ENCODE data around the gene FBXW12.
A peak's percentile ranks its signal among the peaks of the same experiment; 100 is the strongest.
"Not testable (repeated sequence)": the region's sequence is repeated elsewhere in the genome, so short reads cannot be mapped to it uniquely, and the experiment has no call there.

FBXW12 gene

DNA sequence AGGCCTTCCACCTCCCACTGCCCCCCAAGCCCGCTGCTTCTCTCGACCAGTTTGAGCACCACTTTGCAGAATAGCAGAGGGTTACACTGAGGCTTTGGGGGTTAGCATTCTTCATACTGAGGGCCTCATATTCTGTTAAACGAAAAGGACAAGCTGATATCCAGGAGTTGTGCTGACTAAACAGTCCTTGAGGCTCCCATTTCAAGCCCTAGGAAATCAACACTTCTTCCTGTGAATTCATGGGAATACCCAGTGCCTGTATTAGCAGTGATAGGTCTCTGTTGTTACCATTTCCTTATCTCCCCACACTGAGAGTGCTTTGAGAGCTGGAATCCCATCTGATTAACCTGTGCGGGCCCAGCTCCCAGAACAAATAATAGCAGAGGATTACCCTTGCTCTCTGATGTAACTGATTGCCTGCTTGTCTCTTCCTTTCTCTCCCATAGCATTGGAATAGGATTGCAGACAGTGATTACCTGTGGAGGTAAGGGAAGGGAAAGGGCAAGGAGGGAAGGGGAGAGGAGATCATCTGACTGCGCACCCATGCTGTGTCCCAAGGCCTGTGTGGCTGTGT, 930 bp downstream of the FBXW12 start:
- no peak for DNase-seq (ENCODE audit: low read depth in 2 of 2)

DNA sequence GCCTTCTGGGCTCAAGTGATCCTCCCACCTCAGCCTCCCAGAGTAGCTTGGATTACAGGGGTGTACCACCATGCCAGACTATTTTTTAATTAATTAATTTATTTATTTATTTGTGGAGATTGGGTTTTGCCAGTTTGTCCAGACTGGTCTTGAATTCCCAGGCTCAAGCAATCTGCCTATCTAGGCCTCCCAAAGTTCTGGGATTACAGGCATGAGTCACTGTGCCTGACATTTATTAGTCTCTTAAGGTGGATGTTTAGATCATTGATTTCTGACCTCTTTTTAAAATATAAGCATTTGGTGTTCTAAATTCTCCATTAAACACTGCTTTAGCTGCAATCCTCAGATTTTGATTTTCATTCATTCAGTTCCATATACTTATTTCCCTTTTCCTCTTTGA, 15.6 kb downstream of the FBXW12 start:
- DNase-seq (ENCODE audit: low read depth in 2 of 2): no peak

- no peak for DNase-seq (ENCODE audit: low read depth in 2 of 2)
Measured at GRCh38 chr3:48388966-48389365, 16.9 kb downstream of the FBXW12 start.

DNA sequence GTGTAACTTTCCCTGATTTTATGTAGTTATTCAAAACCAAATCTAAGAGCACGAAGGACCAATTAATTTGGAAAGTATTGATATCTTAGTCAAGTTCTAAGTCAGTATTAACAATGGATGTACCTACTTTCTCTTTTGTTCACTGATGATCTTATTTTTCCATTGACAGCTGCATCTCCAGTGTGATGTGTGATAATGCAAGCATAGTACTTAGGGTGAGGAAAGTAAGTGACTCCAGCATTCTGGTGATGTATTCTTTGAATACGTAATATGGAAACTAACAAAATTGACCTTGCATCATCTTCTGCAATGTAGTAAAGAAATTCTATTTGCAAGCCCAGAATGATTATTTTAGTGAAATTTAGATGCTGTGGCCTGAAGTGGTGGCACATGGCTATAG, 22.4 kb downstream of the FBXW12 start:
- no peak for DNase-seq (ENCODE audit: low read depth in 2 of 2)

DNA sequence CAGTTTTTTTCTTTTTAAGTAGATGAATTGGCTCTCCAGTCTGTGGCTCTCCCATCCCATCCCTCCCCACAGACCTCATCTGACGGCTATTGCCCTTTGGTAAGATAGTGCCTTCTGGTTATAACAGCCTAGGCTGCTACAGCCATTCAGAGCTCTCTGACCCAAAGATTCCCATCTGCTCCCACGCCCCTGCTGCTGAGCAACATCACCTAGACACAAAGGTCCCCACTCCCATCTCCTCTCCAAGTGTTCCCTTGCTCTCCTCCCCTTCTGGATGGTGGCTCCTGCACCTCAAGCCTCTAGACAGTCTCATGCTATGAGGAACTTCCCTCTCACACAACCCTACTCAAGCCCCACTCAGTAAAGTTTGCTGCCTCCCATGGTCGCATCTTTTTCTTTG, 23.7 kb downstream of the FBXW12 start:
- DNase-seq (ENCODE audit: low read depth in 2 of 2): no peak

DNA sequence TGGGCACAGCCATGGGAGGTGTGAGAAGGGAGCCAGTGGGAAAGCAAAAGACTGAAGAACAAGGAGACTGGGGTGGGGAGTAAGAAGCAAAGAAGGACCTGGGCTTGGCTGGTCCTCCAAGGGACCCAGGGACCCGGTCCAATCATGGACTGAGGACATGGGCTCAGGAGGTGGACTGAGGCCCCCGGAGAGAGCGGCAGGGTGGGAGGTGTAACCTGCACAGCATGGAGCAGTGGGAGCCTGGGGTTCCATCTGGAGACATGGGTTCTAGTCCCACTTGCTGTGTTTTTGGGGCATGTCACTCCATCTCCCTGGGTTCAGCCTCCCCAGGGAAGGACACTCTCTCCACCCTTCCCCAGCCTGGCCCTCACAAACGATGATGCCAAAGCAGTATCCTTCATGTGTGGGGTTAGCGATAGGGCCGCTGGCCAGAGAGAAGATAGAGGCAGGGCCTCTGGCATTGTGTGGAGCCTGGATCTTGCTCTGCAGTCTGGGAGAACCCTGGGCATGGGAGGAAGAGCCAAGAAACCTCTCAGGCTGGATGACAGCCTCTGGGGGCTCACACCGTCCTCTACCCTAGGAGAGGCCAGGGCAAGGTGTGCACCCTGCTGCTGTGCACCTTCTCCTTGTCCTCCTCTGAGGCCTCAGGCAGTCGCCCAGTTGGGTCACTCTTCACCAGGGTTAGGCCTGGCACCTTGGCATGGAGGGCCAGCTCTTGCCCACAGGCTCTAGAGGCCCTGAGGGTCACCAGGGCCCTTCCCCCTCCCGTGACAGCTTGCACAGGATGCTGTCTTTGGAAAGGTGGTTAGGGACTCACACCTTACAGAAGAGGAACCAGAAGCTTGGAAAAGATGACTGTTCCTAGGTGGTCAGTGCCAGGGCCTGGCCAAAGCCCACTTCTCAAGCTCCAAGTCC, 26.0 kb downstream of the FBXW12 start:
- DNase-seq (ENCODE audit: low read depth in 2 of 2): no peak

DNA sequence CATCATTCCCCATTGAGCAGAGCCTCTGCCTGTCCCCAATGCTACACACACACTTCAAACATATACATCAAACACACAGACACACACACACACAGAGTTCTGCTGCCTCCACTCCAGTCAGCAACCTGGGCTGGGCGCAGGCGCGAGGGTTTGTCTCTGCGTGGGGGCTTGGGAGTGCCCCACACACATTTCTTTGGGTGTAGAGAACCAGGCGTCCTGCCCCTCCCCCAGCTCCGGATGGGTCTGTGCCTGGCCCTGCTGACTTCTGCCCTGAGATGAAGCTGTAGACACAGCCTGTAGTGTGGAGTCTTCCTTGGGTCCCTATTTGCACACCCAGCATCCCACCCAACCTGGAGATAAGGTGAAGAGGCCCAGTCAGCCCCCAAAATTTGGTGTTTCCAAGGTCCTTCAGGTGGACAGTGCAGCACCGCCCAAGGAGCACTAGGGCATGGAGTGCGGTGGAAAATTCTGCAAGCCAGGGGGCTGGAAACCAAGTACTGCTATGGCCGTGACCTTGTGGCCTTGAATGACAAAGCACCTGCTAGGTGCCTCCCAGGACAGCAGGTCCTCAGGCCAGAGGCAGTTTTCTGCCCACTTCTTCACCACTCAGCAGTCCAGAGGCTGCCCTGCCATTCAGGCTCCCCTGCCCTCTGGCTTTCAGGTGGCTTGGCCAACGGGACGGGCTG, 26.8 kb downstream of the FBXW12 start:
- DNase-seq (ENCODE audit: low read depth in 2 of 2): no peak

- DNase-seq (ENCODE audit: low read depth in 2 of 2): no peak
Measured at GRCh38 chr3:48399387-48400172, 27.6 kb downstream of the FBXW12 start.

DNA sequence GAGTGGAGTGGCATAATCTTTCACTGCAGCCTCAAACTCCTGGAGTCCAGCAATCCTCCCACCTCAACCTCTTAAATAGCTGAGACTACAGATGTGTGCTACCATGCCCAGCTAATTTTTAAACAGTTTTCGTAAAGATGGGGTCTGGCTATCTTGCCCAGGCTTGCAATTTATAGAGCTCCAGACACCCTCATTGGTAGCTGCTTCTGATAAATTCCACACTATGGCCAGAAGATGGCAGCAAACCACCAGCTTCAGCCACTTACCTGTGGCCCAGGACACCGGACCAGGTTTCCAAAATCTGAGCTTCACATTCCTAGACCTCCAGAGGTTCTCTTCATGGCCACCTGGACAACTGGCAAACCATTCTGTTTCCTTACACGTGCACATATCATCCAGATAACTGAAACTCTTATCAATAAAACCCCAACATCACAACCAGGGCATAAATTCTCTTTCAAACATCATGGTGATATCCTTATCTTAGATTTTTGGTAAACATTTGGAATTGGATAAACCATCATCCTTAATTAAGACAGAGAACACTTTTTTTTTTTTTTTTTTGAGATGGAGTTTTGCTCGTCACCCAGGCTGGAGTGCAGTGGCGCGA, 28.9 kb downstream of the FBXW12 start:
- peak in 1 of 2 donors; percentile 50 for DNase-seq (ENCODE audit: low read depth in 2 of 2)

DNA sequence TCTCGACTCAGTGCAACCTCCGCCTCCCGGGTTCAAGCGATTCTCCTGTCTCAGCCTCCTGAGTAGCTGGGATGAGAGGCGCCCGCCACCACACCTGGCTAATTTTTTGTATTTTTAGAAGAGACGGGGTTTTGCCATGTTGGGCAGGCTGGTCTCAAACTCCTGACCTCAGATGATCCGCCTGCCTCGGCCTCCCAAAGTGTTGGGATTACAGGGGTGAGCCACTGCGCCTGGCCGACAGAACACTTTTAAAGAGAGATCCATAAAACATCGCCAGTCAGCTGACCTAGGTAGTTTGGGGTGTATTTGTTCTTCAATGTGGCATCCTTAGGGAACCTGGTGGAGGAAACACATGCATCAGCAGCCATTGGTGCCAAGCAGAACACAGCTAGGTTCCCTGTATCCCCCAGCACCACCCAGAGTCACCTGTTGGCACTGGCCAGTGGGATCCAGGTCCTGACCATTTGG, 29.4 kb downstream of the FBXW12 start:
- not testable (repeated sequence) for DNase-seq (ENCODE audit: low read depth in 2 of 2)

DNA sequence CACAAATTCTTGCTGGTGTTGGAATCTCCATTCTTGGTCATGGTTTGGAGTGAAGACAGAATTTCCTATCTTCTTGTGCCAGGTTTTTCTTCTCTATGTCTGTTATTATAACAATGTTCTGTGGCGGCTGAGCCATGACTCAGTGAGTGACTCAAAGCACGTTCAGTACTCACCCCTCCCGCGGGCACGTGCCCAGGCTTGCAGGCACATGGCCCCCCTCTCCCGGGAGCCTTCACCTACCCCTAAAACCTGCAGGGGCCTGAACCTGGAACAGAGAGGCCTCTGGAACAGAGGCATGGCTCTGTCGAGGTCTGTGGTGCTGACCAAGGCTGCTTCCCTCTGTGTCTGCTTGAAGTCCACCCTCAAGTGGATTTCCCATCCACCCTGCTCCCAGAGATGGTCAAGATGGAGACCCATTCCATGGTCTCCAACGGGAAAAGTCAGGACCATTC, 30.3 kb downstream of the FBXW12 start:
- DNase-seq (ENCODE audit: low read depth in 2 of 2): no peak

DNA sequence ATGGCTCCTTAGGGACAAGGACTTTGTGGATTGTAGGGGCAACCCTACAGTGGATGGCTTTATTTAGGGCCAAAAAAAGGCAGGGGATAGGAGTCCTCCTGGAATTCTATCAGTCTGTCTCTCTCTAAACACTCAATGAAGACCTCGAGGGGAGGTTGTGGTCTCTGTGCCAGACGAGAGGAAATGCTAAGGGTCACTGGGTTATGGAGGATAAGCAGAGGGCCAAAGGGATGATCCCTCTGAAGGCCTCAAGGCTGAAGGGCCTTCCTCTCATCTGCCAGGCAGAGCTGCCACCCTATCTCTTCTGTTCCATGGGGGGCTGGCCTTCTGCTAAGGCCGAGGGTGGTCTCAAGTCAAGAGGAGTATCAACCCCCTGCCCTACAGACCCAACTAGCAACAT, 30.9 kb downstream of the FBXW12 start:
- DNase-seq (ENCODE audit: low read depth in 2 of 2): no peak

GRCh38 chr3:48403533-48404439, 31.8 kb downstream of the FBXW12 start:
- no peak for DNase-seq (ENCODE audit: low read depth in 2 of 2)

GRCh38 chr3:48404440-48405342, 32.7 kb downstream of the FBXW12 start:
- no peak for DNase-seq (ENCODE audit: low read depth in 2 of 2)

- no peak for DNase-seq (ENCODE audit: low read depth in 2 of 2)
Measured at GRCh38 chr3:48405343-48405881, 33.4 kb downstream of the FBXW12 start.

- DNase-seq (ENCODE audit: low read depth in 2 of 2): no peak
Measured at GRCh38 chr3:48405971-48406370, 34.0 kb downstream of the FBXW12 start.

DNA sequence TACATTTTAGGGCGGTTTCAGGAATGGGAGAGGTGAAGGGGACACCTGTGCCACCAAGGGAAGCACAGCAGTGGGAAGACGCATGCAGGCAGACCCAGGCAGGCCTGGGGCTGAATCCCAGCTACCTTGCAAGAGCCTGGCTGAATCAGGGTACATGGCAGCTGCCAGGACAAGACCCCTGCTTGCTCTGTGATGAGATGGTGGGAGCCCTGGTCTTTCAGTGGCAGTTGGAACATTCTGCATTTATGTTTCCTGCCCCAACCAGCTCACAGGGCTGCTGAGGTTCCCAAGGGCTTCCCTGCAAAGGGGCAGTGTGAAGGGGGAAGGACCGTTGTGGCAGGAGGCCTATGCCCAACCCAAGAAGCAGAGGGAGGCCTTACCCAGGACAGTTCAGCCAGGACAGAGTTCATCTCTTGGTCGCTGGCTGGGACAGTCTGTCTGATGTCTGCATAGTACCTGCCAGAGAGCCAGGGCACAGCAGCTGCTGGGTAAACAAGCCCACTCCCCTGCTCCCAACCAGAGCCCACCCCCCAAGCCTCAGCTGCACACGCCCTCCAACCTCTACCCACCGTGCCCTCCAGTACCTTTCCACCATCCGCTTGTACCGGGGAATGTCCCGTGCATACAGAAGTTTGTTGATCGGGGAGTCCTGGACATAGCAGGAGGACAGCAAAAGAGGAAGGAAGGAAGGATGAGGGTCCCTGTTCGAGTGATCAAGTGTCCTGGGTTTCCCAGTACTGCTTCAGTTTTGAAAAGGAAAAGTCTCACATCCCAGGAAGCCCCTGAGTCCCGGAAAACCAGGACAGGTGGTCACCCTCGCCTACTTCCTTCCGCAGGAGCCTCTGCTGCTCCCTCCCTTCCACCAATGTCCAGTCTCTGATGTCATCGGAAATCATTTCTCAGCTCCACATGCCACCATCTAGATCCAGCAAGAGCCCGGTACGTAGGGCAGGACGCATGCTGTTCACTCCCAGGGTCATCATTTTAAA, 34.7 kb downstream of the FBXW12 start:
- DNase-seq (ENCODE audit: low read depth in 2 of 2): no peak

Measured in stimulated activated CD8-positive, alpha-beta memory T cell treated with anti-CD3 and anti-CD28 coated beads, Interleukin-15, amount 100 ng/mL, for 4 hours (primary cell).